GM18951 (cell line): ENCODE data around the gene GNAO1.

Source experiments
- POLR2A ChIP-seq: IDR thresholded peaks from 4 replicates; pipeline ENCODE4 v1.6.1; 2011; ENCODE audit warnings: mild to moderate bottlenecking; ENCODE audit not compliant: insufficient read length, insufficient read depth; ENCODE audit errors: extremely low read depth
- in situ Hi-C: fragments of 300-500 bp; cut with MboI; formaldehyde crosslinking; loops from one replicate; pipeline ENCODE4 v1.12.0; 2022; ENCODE audit warnings: low sequenced_read_pairs, mixed read lengths, inconsistent platforms; ENCODE audit not compliant: unreplicated experiment

The GNAO1 gene

GRCh38 chr16:56324406-56324805 lies 133.1 kb downstream of the GNAO1 start:
- in situ Hi-C loops, result no loop called here
- TF ChIP-seq POLR2A, result no peak

- TF ChIP-seq POLR2A, result no peak
- in situ Hi-C loops, result no loop called here
Observed at GRCh38 chr16:56325956-56326355, 134.7 kb downstream of the GNAO1 start.

- no peak for TF ChIP-seq POLR2A
- in situ Hi-C loops, result no loop called here
Observed at GRCh38 chr16:56327071-56327928, 136.0 kb downstream of the GNAO1 start.

- no peak for TF ChIP-seq POLR2A
- in situ Hi-C loops, result no loop called here
Observed at GRCh38 chr16:56327929-56328258, 136.6 kb downstream of the GNAO1 start.

- in situ Hi-C loops, result no loop called here
- TF ChIP-seq POLR2A, result no peak
Observed at GRCh38 chr16:56328276-56329022, 137.2 kb downstream of the GNAO1 start.

- no peak for TF ChIP-seq POLR2A
- in situ Hi-C loops, result no loop called here
Observed at GRCh38 chr16:56329887-56330286, 138.6 kb downstream of the GNAO1 start.

- no peak for TF ChIP-seq POLR2A
Observed at GRCh38 chr16:56330476-56330875, 139.2 kb downstream of the GNAO1 start.

GRCh38 chr16:56331399-56331798 lies 140.1 kb downstream of the GNAO1 start:
- in situ Hi-C loops, result no loop called here
- TF ChIP-seq POLR2A, result no peak

More at GRCh38 chr16:56330476-56330875, 139.2 kb downstream of the GNAO1 start:
- in situ Hi-C loops, result no loop called here

GRCh38 chr16:56331915-56332314 lies 140.6 kb downstream of the GNAO1 start:
- TF ChIP-seq POLR2A, result no peak
- in situ Hi-C loops, result no loop called here

- in situ Hi-C loops, result no loop called here
- TF ChIP-seq POLR2A, result no peak
Observed at GRCh38 chr16:56332464-56333079, 141.3 kb downstream of the GNAO1 start.

GRCh38 chr16:56334761-56335160 lies 143.5 kb downstream of the GNAO1 start:
- in situ Hi-C loops, result no loop called here
- TF ChIP-seq POLR2A, result no peak

- TF ChIP-seq POLR2A, result no peak
- in situ Hi-C loops, result no loop called here
Observed at GRCh38 chr16:56336071-56336688, 144.9 kb downstream of the GNAO1 start.

- TF ChIP-seq POLR2A, result no peak
- in situ Hi-C loops, result no loop called here
Observed at GRCh38 chr16:56336711-56337110, 145.4 kb downstream of the GNAO1 start.
